Motor neuron (in vitro differentiated cells): Measurements from ENCODE around the gene ACOT13. TPM values are rescaled to one million over a fixed set of nuclear protein-coding genes. Genes with fewer than 3 reads are reported as not detected.
"Not testable (repeated sequence)": the region's sequence is repeated elsewhere in the genome, so short reads cannot be mapped to it uniquely, and the experiment has no call there.

Experiments
- ATAC-seq, 8 experiments: fragments of 200-7000 bp; cut with Tn5 transposase; replicated peaks in 6 of 8; 2 replicates each; pipeline ENCODE4 v1.8.0; 2021; ENCODE audit warnings: mild to moderate bottlenecking in 8 of 8, moderate library complexity in 8 of 8
- H3K27ac ChIP-seq, 2 donors: fragments of 250-450 bp; sonication (Bioruptor Pico); 2 replicates each; pipeline ENCODE4 v1.9.0; 2021; ENCODE audit warnings: antibody characterized with exemption in 2 of 2, mild to moderate bottlenecking in 2 of 2, moderate library complexity in 1 of 2
- H3K4me1 ChIP-seq, 2 donors: fragments of 250-450 bp; sonication (Bioruptor Pico); replicated peaks in 1 of 2; 2 replicates each; pipeline ENCODE4 v1.6.1; 2021; ENCODE audit warnings: antibody characterized with exemption in 2 of 2, mild to moderate bottlenecking in 2 of 2, moderate library complexity in 1 of 2
- H3K4me3 ChIP-seq, 5 donors: fragments of 250-450 bp; sonication (Bioruptor Pico); 2 replicates each; pipeline ENCODE4 v1.9.0; 2021; ENCODE audit warnings: antibody characterized with exemption in 5 of 5, mild to moderate bottlenecking in 5 of 5, moderate library complexity in 4 of 5
- WGBS, 10 experiments: fragments of 450-650 bp; shearing (Covaris generic); methylation state at CpG; one replicate each; pipeline ENCODE4 v1.0.0; 2022; 5-methylcytosine and 5-hydroxymethylcytosine counted together
- in situ Hi-C, 9 experiments: fragments of 400-800 bp; cut with MboI; loops; one replicate each; pipeline ENCODE4 v1.15.0; 2021; ENCODE audit warnings: low sequenced_read_pairs in 9 of 9, low pct_unique_long_range_greater_than_20kb in 2 of 9; ENCODE audit not compliant: unreplicated experiment in 9 of 9
- total RNA-seq, 8 experiments: library from RNA; unstranded; fragments of 300-600 nt; gene quantifications; 2 replicates each; pipeline versions ENCODE4 v1.2.3 to v1.2.4, GENCODE V29; 2022

Gene ACOT13
- total RNA-seq, 8 experiments from 2014 or later, result 13.5 to 39.4 (median 18.2) TPM

DNA sequence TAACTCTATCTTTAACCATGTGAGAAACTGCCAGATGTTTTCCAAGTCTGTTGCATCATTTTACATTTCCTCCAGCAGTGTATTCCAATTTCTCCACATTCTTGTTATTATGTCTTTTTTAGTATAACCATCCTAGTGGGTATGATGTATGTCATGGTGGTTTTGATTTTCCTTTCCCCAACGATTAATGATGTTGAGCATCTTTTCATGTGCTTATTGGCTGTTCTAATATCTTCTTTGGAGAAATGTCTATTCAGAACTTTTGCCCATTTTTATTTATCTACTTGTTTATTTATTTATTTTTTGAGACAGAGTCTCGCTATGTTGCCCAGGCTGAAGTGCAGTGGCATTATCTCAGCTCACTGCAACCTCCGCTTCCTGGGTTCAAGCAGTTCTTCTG is 56.4 kb downstream of the ACOT13 start:
- 50 to 100% (median 94%) methylated on average over 2 to 3 of the region's 3 CpGs; no CpG with 5 or more reads in 1 of the 10 experiments for WGBS, 10 experiments
- Histone ChIP-seq H3K4me1 (peaks cover 3 to 6% of the 10 kb centered on the region in 2 donors), H3K4me3 (no peak overlapping the region), H3K27ac (no peak overlapping the region)
- no peak for ATAC-seq
- in situ Hi-C loops, result no loop called here

DNA sequence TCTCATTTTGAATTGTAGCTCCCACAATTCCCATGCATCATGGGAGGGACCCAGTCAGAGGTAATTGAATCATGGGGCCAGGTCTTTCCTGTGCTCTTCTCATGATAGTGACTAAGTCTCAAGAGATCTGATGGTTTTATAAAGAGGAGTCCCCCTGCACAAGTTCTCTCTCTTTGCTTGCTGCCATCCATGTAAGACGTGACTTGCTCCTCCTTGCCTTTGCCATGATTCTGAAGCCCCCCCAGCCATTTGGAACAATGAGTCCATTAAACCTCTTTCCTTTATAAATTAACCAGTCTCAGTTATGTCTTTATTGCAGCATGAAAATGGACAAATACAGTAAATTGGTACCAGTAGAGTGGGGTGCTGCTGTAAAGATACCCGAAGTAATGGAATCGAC is 63.8 kb downstream of the ACOT13 start:
- 26 to 100% (median 87%) methylated on average over 1 to 3 of the region's 3 CpGs; no CpG with 5 or more reads in 1 of the 10 experiments for WGBS, 10 experiments
- H3K4me3 ChIP-seq, ATAC-seq, in situ Hi-C loops, H3K4me1 ChIP-seq, H3K27ac ChIP-seq: not testable (repeated sequence)

DNA sequence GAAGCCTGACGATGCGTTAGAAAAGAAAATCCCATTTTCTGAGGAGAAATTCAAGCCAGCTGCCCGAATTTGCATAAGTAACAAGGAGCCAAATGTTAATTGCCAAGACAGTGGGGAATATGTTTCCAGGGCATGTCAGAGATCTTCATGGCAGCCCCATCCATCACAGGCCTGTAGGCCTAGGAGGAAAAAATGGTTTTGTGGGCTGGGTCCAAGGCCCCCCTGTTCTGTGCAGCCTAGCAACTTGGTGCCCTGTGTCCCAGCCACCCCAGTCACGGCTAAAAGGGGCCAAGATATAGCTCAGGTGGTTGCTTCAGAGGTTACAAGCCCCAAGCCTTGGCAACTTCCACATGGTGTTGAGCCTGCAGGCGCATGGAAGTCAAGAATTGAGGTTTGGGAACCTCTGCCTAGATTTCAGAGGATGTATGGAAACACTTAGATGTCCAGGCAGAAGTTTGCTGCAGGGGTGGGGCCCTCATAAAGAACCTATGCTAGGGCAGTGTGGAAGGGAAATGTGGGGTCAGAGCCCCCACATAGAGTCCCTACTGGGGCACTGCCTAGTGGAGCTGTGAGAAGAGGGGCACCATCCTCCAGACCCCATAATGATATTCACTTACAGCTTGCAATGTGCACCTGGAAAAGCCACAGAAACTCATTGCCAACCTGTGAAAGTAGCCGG is 64.7 kb downstream of the ACOT13 start:
- H3K27ac ChIP-seq, in situ Hi-C loops, ATAC-seq, H3K4me3 ChIP-seq, H3K4me1 ChIP-seq: not testable (repeated sequence)
- 34 to 90% (median 65%) methylated on average over 2 to 6 of the region's 6 CpGs for WGBS, 10 experiments

DNA sequence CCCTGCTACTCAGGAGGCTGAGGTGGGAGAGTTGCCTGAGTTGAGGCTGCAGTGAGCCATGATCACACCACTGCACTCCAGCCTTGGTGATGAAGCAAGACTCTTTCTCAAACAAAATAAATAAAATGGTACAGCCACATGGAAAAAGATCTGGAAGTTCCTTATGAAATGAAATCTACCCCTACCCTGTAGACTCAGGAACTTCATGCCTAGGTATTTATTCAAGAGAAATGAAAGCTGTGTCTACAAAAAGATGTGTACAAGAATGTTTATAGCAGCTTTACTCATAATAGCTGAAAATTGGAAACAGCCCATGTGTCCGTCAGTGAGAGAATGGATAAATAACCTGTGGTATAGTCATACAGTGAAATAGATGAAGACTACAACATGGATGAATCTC is 67.3 kb downstream of the ACOT13 start:
- 50 to 100% (median 95%) methylated on average over 1 of the region's 1 CpG; no CpG with 5 or more reads in 2 of the 10 experiments for WGBS, 10 experiments
- H3K4me1 ChIP-seq, result no peaks in the 10 kb centered on the region
- in situ Hi-C loops, result no loop called here
- no peak overlapping the region for H3K27ac ChIP-seq
- ATAC-seq, result no peak
- H3K4me3 ChIP-seq, result no peak overlapping the region

DNA sequence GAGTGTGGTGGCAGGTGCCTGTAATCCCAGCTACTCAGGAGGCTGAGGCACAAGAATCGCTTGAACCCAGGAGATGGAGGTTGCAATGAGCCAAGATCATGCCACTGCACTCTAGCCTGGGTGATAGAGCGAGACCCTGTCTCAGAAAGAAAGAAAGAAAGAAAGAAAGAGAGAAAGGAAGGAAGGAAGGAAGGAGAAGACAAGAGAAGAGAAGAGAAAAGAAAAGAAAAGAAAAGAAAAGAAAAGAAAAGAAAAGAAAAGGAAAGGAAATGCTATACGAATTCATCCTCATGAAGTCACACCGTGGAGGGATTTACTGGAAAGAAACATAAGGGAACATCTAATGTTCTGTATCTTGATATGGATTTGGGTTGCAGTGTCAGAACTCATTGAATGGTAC is 67.8 kb downstream of the ACOT13 start:
- in situ Hi-C loops, ATAC-seq, H3K4me3 ChIP-seq, H3K4me1 ChIP-seq, H3K27ac ChIP-seq: not testable (repeated sequence)
- WGBS, 10 experiments, result 56 to 100% (median 83%) methylated on average over 2 to 4 of the region's 4 CpGs

DNA sequence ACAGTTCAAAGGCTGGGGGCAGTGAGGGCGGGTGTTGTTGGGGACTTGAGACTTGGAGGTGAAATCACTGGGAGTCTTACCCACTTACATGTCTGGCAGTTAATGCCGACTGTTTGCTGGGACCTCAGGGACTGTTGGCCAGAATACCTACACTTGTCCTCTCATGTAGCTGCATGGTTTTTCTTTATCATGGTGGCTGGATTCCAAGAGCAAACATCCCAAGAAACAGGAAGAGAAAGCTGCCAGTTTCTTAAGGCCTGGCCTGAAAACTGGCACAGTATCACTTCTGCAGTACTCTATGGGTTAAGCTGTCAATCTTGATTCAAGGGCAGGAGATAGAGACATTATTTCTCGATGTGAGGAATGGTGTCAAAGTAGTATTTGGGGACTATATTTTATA is 71.9 kb downstream of the ACOT13 start:
- Histone ChIP-seq H3K4me3 (no peak overlapping the region), H3K27ac (no peak overlapping the region), H3K4me1 (no peaks in the 10 kb centered on the region)
- in situ Hi-C loops, result no loop called here
- ATAC-seq, result no peak
- WGBS, 10 experiments, result 39 to 100% (median 77%) methylated on average over 1 to 3 of the region's 3 CpGs; no CpG with 5 or more reads in 5 of the 10 experiments

DNA sequence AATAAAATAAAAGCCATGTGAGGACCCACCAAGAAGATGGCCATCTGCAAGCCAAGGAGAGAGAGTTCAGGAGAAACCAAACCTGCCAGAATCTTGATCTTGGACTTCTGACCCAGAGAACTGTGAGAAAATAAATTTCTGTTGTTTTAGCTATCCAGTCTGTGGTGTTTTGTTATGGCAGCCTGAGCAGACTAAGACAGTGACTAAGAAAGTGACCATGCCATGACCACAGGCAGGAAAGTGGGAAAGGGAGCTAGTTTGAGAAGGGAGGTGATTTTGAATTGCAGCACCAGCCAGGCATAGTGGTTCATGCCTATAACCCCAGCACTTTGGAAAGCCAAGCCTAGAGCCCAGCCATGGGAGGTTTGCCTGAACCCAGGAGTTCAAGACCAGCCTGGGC is 74.0 kb downstream of the ACOT13 start:
- no peak for ATAC-seq
- Histone ChIP-seq H3K4me3 (no peak overlapping the region), H3K27ac (no peak overlapping the region), H3K4me1 (no peaks in the 10 kb centered on the region)
- in situ Hi-C loops, result no loop called here

DNA sequence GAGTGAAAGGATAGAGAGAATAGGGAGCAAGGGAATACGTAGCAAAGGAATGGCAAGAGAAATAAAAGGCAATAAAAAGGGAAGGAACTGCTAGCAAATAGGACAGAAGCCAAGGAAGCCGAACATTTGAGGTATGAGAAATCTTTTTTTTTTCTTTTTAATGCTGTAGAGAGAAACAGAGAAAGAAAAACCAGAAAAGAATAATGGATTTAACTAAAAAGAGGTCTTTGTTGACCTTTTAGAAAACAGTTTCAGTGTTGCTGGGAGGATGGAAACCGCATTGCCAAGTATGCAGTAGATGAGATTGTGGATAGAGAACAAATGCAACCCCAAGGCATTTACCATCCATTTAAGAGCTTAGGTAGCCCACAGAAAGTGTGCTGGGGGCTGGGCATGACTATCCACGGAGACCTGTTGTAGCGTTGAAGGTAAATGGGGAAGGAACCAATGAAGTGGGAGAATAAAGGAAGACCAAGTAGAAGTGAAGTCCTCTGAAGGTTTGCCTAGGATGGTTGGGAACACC is 75.4 kb downstream of the ACOT13 start:
- H3K27ac ChIP-seq, result no peak overlapping the region
- no peak overlapping the region for H3K4me3 ChIP-seq
- WGBS, 10 experiments, result 39 to 96% (median 89%) methylated on average over 2 to 5 of the region's 5 CpGs
- no peaks in the 10 kb centered on the region for H3K4me1 ChIP-seq
- in situ Hi-C loops, result no loop called here
- peak in 2 of 8 experiments; percentile 45 to 92 for ATAC-seq

DNA sequence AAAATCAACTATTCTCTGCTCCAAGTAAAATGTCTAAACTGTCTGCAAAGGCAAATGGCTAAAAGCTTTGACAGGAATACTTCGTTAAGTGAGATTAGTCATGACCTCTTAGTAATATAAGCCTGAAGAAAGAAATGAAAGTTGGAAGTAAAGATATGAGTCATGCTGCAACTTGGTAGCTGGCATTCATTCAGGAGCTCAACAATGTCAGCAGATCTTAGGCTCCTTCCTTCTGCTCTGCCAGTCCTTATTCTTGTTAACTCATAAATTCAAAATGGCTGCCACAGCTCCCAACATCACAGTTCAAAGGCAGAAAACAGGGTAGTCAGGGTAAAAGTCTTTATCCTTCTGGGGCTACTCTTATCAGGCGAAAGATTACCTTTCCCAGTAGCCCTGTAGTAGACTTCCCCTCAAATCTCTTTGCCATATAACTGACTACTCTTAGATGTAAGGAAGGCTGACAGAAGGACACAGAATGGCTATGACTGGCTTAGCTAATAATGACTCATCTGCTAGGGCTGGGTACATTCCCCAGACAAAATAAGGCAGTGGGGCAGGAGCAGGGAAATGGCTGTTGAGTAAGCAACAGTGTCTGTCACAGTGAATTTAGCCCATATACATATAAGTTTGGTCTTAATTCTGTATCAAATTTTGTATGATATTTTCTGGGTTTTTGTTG is 76.5 kb downstream of the ACOT13 start:
- no peaks in the 10 kb centered on the region for H3K4me1 ChIP-seq
- H3K27ac ChIP-seq, result no peak overlapping the region
- ATAC-seq, result peak in 5 of 8 experiments; percentile 15 to 98 (median 65)
- in situ Hi-C loops, result no loop called here
- WGBS, 10 experiments, result 6 to 100% (median 85%) methylated on average over 1 to 2 of the region's 2 CpGs; no CpG with 5 or more reads in 2 of the 10 experiments
- no peak overlapping the region for H3K4me3 ChIP-seq

DNA sequence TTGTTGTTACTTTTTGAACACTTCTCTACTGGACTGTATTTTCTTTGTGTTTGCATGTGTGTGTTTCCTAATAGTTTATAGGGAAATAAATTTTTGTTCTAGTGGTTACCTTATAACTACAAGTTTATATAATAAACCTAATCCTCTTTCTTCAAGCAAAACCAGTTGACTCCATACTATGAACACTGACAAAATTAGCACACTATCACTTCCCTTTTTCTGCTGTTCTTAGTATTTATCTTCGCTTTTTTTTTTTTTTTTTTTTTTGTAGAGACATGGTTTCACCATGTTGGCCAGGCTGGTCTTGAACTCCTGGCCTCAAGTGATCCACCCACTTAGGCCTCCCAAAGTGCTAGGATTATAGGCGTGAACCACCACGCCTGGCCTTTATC is 77.1 kb downstream of the ACOT13 start:
- 67 to 100% (median 88%) methylated on average over 1 to 3 of the region's 3 CpGs for WGBS, 10 experiments
- in situ Hi-C loops, result no loop called here
- ATAC-seq, result no peak
- Histone ChIP-seq H3K27ac (no peak overlapping the region), H3K4me1 (no peaks in the 10 kb centered on the region), H3K4me3 (no peak overlapping the region)

DNA sequence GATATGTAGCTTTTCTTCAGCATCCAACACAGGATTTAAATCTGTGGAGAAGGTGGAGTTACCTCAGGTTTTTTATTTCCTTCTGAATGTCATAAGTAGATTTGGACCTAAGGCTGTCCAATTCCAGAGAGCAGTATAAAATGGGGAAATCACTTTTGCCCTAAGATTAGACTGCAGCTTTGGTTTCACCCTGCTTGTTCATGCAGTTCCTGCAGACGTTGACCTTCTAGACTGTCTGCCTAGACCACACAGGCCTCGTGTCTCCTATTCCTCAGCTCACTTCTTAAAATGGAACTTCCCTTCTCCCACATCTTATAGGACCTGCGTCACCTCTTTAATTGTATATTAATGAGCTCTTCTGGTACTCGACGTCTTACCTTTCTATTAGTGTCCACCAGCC is 78.0 kb downstream of the ACOT13 start:
- no peak for ATAC-seq
- 63 to 83% (median 83%) methylated on average over 1 to 5 of the region's 5 CpGs; no CpG with 5 or more reads in 6 of the 10 experiments for WGBS, 10 experiments
- Histone ChIP-seq H3K4me1 (no peaks in the 10 kb centered on the region), H3K27ac (no peak overlapping the region), H3K4me3 (no peak overlapping the region)
- in situ Hi-C loops, result no loop called here

DNA sequence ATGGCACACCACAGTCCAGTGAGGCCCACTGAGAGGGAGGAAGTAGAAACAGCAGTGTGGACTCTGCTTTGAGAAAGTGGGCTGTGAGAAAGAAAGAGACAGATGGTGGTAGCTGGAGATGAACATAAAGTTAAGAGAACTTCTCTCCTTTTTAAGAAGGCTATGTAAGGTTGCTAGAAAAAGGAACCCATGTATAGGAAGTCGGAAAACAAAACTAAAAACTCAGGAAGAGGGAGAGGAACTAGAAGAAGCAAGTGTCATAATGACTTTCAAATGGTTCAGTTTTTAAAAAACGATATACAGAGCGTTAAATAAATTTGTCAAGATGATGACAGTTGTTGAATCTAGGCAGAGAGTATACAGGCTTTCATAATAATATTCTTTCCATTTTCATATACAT is 82.4 kb downstream of the ACOT13 start:
- in situ Hi-C loops, result no loop called here
- ATAC-seq, result no peak
- Histone ChIP-seq H3K4me1 (no peaks in the 10 kb centered on the region), H3K4me3 (no peak overlapping the region), H3K27ac (no peak overlapping the region)
- WGBS, 10 experiments, result 16 to 92% (median 74%) methylated on average over 2 to 3 of the region's 3 CpGs

DNA sequence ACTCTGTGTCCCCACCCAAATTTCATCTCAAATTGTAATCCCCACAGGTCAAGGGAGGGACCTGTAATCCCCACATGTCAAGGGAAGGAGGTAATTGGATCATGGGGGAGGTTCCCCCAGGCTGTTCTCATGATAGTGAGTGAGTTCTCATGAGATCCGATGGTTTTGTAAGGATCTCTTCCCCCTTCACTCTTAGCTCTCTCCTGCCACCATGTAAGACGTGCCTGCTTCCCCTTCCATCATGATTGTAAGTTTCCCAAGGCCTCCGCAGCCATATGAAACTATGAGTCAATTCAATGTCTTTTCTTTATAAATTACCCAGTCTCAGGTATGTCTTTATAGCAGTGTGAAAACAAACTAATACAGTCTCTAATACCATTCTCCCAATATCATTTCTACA is 84.0 kb downstream of the ACOT13 start:
- 40 to 100% (median 83%) methylated on average over 1 to 3 of the region's 3 CpGs; no CpG with 5 or more reads in 4 of the 10 experiments for WGBS, 10 experiments
- H3K4me1 ChIP-seq, H3K4me3 ChIP-seq, ATAC-seq, in situ Hi-C loops, H3K27ac ChIP-seq: not testable (repeated sequence)
